ENCODE results near the gene CARD11. TPM values are rescaled to one million over a fixed set of nuclear protein-coding genes. Genes with fewer than 3 reads are reported as not detected.

The CARD11 gene
- total RNA-seq, 3 donors from 2014 or later: 0.80 to 2.9 (median 2.0) TPM

- Histone ChIP-seq H3K27me3 (no peaks in the 10 kb centered on the region), H3K27ac (no peak overlapping the region), H3K9me3 (peaks cover 19 to 23% of the 10 kb centered on the region in 2 donors), H3K4me1 (no peaks in the 10 kb centered on the region), H3K36me3 (no peaks in the 10 kb centered on the region), H3K4me3 (no peak overlapping the region)
- intact Hi-C loops (cut with DNase I; ENCODE audit: low total_unique reads): no loop called here
- no peak for DNase-seq (ENCODE audit: low spot score in 2 of 2)
- TF ChIP-seq POLR2AphosphoS5 (IDR thresholded peaks at IDR 0.05): no peak
- TF ChIP-seq CTCF (IDR thresholded peaks at IDR 0.05): no peak
- TF ChIP-seq POLR2A (IDR thresholded peaks at IDR 0.05): no peak
Measured at GRCh38 chr7:3076700-3077099, 33.0 kb upstream of the CARD11 start.

- no peak overlapping the region for H3K4me3 ChIP-seq
- intact Hi-C loops (cut with DNase I; ENCODE audit: low total_unique reads): no loop called here
- H3K4me1 ChIP-seq: no peaks in the 10 kb centered on the region
- TF ChIP-seq POLR2AphosphoS5 (IDR thresholded peaks at IDR 0.05): no peak
- TF ChIP-seq CTCF (IDR thresholded peaks at IDR 0.05): no peak
- no peak for TF ChIP-seq POLR2A (IDR thresholded peaks at IDR 0.05)
- H3K27me3 ChIP-seq: no peaks in the 10 kb centered on the region
- DNase-seq (ENCODE audit: low spot score in 2 of 2): no peak
- no peaks in the 10 kb centered on the region for H3K36me3 ChIP-seq
- peaks cover 19 to 26% of the 10 kb centered on the region in 2 donors for H3K9me3 ChIP-seq
- H3K27ac ChIP-seq: no peak overlapping the region
Measured at GRCh38 chr7:3076163-3076562, 32.5 kb upstream of the CARD11 start.

- intact Hi-C loops (cut with DNase I; ENCODE audit: low total_unique reads): no loop called here
- H3K9me3 ChIP-seq: peaks cover 24 to 33% of the 10 kb centered on the region in 2 donors
Measured at GRCh38 chr7:3075441-3075840, 31.8 kb upstream of the CARD11 start.

GRCh38 chr7:3074459-3074821 is 30.8 kb upstream of the CARD11 start:
- Histone ChIP-seq H3K9me3 (peaks cover 20 to 33% of the 10 kb centered on the region in 2 donors), H3K27ac (no peak overlapping the region), H3K27me3 (no peaks in the 10 kb centered on the region), H3K4me1 (no peaks in the 10 kb centered on the region), H3K4me3 (no peak overlapping the region), H3K36me3 (no peaks in the 10 kb centered on the region)
- TF ChIP-seq POLR2A (IDR thresholded peaks at IDR 0.05) (no peak), CTCF (IDR thresholded peaks at IDR 0.05) (no peak), POLR2AphosphoS5 (IDR thresholded peaks at IDR 0.05) (no peak)
- DNase-seq (ENCODE audit: low spot score in 2 of 2): no peak
- intact Hi-C loops (cut with DNase I; ENCODE audit: low total_unique reads): no loop called here

More at GRCh38 chr7:3075441-3075840, 31.8 kb upstream of the CARD11 start:
- TF ChIP-seq CTCF (IDR thresholded peaks at IDR 0.05) (no peak), POLR2A (IDR thresholded peaks at IDR 0.05) (no peak), POLR2AphosphoS5 (IDR thresholded peaks at IDR 0.05) (no peak)
- no peak overlapping the region for H3K4me3 ChIP-seq
- H3K27ac ChIP-seq: no peak overlapping the region
- H3K4me1 ChIP-seq: no peaks in the 10 kb centered on the region
- no peak for DNase-seq (ENCODE audit: low spot score in 2 of 2)
- H3K27me3 ChIP-seq: no peaks in the 10 kb centered on the region
- H3K36me3 ChIP-seq: no peaks in the 10 kb centered on the region

GRCh38 chr7:3073763-3074458 is 30.2 kb upstream of the CARD11 start:
- no peaks in the 10 kb centered on the region for H3K4me1 ChIP-seq
- H3K36me3 ChIP-seq: no peaks in the 10 kb centered on the region
- H3K4me3 ChIP-seq: no peak overlapping the region
- no peaks in the 10 kb centered on the region for H3K27me3 ChIP-seq
- H3K27ac ChIP-seq: no peak overlapping the region
- intact Hi-C loops (cut with DNase I; ENCODE audit: low total_unique reads): no loop called here
- TF ChIP-seq POLR2AphosphoS5 (IDR thresholded peaks at IDR 0.05): no peak
- TF ChIP-seq POLR2A (IDR thresholded peaks at IDR 0.05): no peak
- TF ChIP-seq CTCF (IDR thresholded peaks at IDR 0.05): no peak
- peaks cover 20 to 33% of the 10 kb centered on the region in 2 donors for H3K9me3 ChIP-seq
- no peak for DNase-seq (ENCODE audit: low spot score in 2 of 2)
